ENCODE data around the gene PLB1. TPM values are rescaled to one million over a fixed set of nuclear protein-coding genes. Genes with fewer than 3 reads are reported as not detected.

The PLB1 gene
- total RNA-seq, 2 experiments from 2014 or later: 0.25 to 0.50 TPM

DNA sequence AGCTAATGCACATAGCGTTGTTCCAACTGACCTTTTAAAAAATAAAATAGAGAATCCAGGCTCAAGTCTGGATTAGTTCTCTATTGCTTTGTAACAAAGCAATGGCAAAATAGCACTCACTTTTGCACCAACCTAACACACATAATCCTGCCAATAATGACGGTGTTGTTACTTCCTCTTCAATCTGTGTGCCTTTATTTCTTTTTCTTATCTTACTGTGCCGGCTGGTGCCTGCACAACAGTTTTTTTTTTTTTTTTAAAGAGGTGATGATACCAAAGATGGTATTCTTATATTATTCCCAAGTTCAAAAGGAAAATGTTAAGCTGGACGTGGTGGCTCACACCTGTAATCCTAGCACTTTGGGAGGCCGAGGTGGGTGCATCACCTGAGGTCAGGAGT is 3.4 kb downstream of the PLB1 start:
- POLR2A ChIA-PET: no interaction called here
- H3K36me3 Mint-ChIP-seq (ENCODE audit: low read depth): no peaks in the 10 kb centered on the region
- H3K4me1 Mint-ChIP-seq (ENCODE audit: low read depth): no peaks in the 10 kb centered on the region
- no peak for ATAC-seq
- no peaks in the 10 kb centered on the region for H3K9me3 Mint-ChIP-seq
- H3K27me3 Mint-ChIP-seq: peaks cover 1% of the 10 kb centered on the region
- H3K4me3 Mint-ChIP-seq: no peak overlapping the region
- DNase-seq: no peak
- intact Hi-C loops (cut with micrococcal nuclease): no loop called here
- CTCF ChIA-PET: interaction anchor here (0.8 to 1.8 kb wide), 2 partner anchors 9 to 32 kb away, joined by 4 read pairs; no protein-coding TSS in a partner anchor
- H3K27ac Mint-ChIP-seq: no peak overlapping the region
- TF ChIP-seq, protein P1, sequence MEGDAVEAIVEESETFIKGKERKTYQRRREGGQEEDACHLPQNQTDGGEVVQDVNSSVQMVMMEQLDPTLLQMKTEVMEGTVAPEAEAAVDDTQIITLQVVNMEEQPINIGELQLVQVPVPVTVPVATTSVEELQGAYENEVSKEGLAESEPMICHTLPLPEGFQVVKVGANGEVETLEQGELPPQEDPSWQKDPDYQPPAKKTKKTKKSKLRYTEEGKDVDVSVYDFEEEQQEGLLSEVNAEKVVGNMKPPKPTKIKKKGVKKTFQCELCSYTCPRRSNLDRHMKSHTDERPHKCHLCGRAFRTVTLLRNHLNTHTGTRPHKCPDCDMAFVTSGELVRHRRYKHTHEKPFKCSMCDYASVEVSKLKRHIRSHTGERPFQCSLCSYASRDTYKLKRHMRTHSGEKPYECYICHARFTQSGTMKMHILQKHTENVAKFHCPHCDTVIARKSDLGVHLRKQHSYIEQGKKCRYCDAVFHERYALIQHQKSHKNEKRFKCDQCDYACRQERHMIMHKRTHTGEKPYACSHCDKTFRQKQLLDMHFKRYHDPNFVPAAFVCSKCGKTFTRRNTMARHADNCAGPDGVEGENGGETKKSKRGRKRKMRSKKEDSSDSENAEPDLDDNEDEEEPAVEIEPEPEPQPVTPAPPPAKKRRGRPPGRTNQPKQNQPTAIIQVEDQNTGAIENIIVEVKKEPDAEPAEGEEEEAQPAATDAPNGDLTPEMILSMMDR (IDR thresholded peaks at IDR 0.05): no peak

- intact Hi-C loops (cut with micrococcal nuclease): no loop called here
- peaks cover 6% of the 10 kb centered on the region for H3K27me3 Mint-ChIP-seq
- H3K4me1 Mint-ChIP-seq (ENCODE audit: low read depth): peaks cover 18% of the 10 kb centered on the region
- TF ChIP-seq, protein P1 (IDR thresholded peaks at IDR 0.05): no peak
- DNase-seq (no peak), ATAC-seq (no peak)
- POLR2A ChIA-PET: no interaction called here
- H3K4me3 Mint-ChIP-seq: no peak overlapping the region
- CTCF ChIA-PET: interaction anchor here (1.4 kb wide), 1 partner anchor 13 kb away, joined by 4 read pairs; no protein-coding TSS in a partner anchor
- H3K36me3 Mint-ChIP-seq (ENCODE audit: low read depth): no peaks in the 10 kb centered on the region
- no peak overlapping the region for H3K27ac Mint-ChIP-seq
- no peaks in the 10 kb centered on the region for H3K9me3 Mint-ChIP-seq
These were observed 9.5 kb downstream of the PLB1 start for GRCh38 chr2:28505361-28505760.

GRCh38 chr2:28506112-28506910 is 10.5 kb downstream of the PLB1 start:
- no peaks in the 10 kb centered on the region for H3K9me3 Mint-ChIP-seq
- ATAC-seq: no peak
- no peaks in the 10 kb centered on the region for H3K36me3 Mint-ChIP-seq (ENCODE audit: low read depth)
- peaks cover 6% of the 10 kb centered on the region for H3K27me3 Mint-ChIP-seq
- peaks cover 18% of the 10 kb centered on the region for H3K4me1 Mint-ChIP-seq (ENCODE audit: low read depth)
- TF ChIP-seq, protein P1 (IDR thresholded peaks at IDR 0.05): no peak
- H3K4me3 Mint-ChIP-seq: no peak overlapping the region
- intact Hi-C loops (cut with micrococcal nuclease): loop anchor here (1.0 kb wide), 1 partner anchor 12 kb away; no protein-coding TSS in a partner anchor
- H3K27ac Mint-ChIP-seq: peak overlapping the region; percentile 1
- POLR2A ChIA-PET: no interaction called here
- peak; percentile 13 for DNase-seq
- CTCF ChIA-PET: interaction anchor here (0.6 to 1.4 kb wide), 2 partner anchors 14 kb away, joined by 3 to 4 read pairs; no protein-coding TSS in a partner anchor

DNA sequence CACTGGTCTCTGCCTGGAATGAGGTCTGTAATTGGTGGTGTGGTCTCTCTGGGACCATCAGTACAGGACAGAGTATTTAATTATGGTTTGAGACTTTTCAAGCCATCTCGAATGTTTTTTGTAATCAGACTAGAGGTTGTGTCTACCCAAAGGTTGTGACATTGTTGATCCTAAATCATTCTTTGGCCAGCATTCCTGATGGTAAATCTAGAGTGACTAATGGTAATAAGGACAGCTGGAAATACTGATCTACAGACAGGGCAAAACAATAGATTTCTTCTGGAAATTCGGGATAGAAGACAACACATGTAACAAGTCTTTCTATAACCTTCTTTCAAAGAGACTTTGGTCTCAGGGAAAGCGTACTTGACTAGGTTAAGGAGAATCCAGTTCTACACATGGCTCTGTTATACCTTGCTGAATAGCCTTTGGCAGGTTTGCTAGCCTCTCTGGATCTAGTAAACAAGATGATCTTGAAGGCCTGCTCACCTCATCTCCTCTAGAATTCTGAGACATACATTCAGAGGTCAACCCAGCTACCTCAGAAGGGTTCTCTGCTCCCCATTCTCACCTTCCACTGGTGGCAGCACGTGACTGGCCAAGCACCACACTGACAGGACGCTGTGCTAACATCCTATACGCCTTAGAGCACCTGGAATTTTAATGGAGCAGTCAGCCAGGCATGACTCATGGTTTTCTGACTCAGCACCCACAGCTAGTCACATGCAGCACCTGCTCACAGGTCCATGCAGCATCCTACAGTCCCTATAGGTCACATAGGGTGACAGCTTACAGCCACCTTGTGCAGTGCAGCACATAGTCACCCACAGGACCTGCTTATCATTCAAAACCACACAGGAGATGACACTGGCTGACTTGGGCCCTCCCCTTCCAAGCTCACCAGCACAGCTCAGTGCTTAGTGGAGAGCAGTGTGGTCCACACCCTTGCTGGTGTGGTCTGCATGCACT is 12.2 kb downstream of the PLB1 start:
- peaks cover 1% of the 10 kb centered on the region for H3K36me3 Mint-ChIP-seq (ENCODE audit: low read depth)
- H3K27me3 Mint-ChIP-seq: peaks cover 6% of the 10 kb centered on the region
- ChIA-PET CTCF (no interaction called here), POLR2A (no interaction called here)
- no peak overlapping the region for H3K27ac Mint-ChIP-seq
- DNase-seq (peak; percentile 74), ATAC-seq (peak; percentile 99)
- intact Hi-C loops (cut with micrococcal nuclease): no loop called here
- H3K4me1 Mint-ChIP-seq (ENCODE audit: low read depth): peaks cover 18% of the 10 kb centered on the region
- TF ChIP-seq, protein P1 (IDR thresholded peaks at IDR 0.05): no peak
- peaks cover 15% of the 10 kb centered on the region for H3K9me3 Mint-ChIP-seq
- H3K4me3 Mint-ChIP-seq: no peak overlapping the region
